HG03457 (cell line): ENCODE measurements around the gene PSKH1.
A peak's percentile ranks its signal among the peaks of the same experiment; 100 is the strongest.
"Not testable (repeated sequence)": the region's sequence is repeated elsewhere in the genome, so short reads cannot be mapped to it uniquely, and the experiment has no call there.

Experiments used
- ATAC-seq: cut with Tn5 transposase; IDR thresholded peaks from one replicate; pipeline ENCODE4 v1.9.1; 2021; ENCODE audit warnings: moderate number of reproducible peaks; ENCODE audit not compliant: unreplicated experiment

The PSKH1 gene

DNA sequence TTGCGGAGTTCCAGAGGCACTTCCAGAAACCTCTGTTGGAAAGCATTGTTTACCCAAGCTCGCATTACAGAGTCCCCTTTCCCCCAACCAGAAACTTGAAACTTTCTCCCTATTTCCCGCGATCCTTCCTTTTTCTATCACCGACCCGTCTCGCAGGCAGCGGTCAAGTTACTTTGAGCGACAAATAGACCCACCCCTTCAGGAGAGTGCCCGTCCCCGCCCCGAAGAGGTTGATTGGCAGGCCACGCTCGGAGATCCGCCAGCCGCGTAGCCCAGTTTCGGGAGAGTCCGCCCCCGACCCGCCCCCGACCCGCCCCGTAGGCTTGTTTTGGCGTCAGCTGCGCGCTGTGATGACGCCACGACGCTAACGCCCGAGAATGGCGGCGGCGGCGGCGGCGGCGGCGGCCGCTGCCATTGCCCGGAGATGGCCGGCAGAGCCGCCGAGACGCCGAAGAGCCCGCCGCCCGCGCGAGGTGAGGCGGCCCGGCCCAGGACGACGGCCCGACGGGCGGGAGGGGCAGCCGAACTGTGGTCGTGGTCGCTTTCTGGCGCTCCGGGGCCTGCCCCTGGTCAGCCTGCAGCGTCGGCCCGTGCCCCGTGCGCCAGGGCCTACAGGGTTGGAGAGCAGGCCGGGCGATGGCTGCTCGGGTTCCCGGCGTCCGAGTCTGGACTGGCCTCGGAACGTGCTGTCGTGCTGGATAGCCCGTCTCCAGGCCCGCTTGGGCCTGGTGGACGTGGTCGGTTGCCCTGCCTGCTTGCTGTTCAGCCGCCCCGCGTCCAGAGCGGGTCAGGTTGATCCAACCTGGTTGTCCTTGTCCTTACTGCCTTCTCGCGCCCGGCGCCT, at the start of gene PSKH1:
Gene PSKH1, plus strand, starts transcription at position 356 of the 844 bp plus-strand sequence. CDS start 15,496 bp downstream, outside the sequence.
- ATAC-seq, result peak; percentile 76

DNA sequence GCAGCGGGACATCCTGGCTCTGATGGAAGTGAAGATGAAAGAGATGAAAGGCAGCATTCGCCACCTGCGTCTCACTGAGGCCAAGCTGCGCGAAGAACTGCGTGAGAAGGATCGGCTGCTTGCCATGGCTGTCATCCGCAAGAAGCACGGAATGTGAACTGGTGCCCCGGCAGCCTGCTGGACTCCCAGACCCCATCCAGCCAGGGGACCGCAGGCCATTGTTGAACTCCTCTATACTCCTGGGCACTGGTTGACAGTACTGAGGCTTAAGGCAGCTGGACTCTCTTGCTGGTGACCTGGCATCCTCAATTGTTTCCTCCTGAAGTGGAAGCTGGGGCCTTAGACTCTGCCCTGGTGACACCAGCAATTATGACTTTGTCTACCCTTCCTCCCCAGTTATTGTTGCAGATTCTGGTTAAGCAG, 49.7 kb upstream of the PSKH1 start:
- no peak for ATAC-seq

GRCh38 chr16:67844497-67844896, 48.6 kb upstream of the PSKH1 start:
- no peak for ATAC-seq

DNA sequence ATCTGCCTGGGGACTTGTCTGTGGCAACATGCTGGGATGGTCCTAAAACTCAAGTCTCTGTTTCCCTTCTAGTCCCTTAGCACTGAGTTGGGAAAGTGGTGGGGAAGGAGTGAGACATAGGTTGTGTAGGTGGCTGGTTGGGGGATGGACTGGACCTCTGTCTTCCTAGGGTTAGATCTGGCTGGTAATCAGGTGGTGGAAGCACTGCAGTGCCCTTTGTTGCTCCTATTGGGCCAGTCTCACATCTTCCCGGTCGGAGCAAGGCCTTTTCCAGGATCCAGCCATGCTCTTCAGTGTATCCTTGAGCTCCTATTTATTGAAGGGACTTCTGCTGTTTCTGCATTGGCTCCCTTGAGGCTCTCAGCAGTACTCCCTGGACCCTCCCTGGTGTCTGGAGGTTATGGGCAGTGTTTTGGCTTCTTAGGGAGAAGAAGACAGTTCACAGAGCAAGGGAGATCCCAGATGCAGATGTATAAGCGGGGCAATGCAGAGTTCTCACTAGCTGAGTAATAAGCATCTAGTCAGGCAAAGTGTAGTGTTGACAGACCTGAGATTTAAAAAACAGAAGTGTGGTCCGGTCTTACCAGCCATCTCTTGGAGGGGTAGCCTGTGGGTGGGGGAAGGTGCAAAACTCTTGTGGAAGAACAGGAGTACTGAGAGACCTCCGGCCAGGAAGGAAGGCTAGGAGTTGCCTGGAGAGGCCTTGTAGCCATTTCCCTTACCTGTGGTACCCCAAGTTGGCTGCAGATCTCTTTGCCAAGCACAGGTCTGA, 47.6 kb upstream of the PSKH1 start:
- no peak for ATAC-seq

GRCh38 chr16:67846063-67846319, 47.1 kb upstream of the PSKH1 start:
- ATAC-seq, result no peak

- ATAC-seq, result peak; percentile 43
Observed at GRCh38 chr16:67846320-67847063, 46.6 kb upstream of the PSKH1 start, which contains the start of gene NUTF2. Gene NUTF2, plus strand, starts transcription at chr16:67846933. Its CDS starts 18,198 bp downstream, at chr16:67865131.

- ATAC-seq, result peak; percentile 29
Observed at GRCh38 chr16:67847064-67847861, 45.8 kb upstream of the PSKH1 start, which contains the start of gene CENPT. Gene CENPT, minus strand, starts transcription at chr16:67847693. Its CDS starts 13,834 bp downstream, at chr16:67833859.

DNA sequence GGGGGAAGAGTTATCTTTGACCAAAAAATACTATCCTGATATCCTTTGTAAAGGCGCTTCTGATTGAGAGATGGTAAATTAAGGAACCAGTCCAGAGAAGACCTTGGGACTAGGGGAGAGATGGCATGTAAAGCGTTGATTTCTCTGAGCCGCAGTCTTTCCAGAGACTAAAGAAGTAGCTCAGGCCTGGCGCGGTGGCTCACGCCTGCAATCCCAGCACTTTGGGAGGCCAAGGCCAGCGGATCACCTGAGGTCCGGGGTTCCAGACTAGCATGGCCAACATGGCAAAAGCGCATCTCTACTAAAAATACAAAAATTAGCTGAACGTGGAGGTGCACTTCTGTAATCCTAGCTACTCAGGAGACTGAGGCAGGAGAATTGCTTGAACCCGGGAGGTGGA, 44.9 kb upstream of the PSKH1 start:
- ATAC-seq, result no peak

- no peak for ATAC-seq
Observed at GRCh38 chr16:67853670-67854069, 39.4 kb upstream of the PSKH1 start.

DNA sequence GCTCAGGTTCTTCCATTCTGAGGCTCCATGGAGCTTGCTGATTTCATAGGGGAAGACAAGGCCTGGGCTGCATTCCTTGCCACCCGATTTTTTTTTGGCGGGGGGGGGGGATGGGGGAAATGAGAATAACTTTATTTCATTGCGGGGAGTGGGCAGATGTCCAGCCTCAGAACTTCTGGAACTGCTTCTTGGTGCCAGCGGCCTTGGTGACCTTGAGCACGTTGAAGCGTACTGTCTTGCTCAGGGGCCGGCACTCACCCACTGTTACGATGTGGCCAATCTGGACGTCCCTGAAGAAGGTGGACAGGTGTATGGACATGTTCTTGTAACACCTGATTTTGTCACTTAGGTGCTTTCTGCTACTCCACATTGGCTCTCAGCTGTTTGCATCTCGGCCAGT, 37.3 kb upstream of the PSKH1 start:
- ATAC-seq, result no peak

GRCh38 chr16:67856927-67857546, 36.0 kb upstream of the PSKH1 start:
- no peak for ATAC-seq

DNA sequence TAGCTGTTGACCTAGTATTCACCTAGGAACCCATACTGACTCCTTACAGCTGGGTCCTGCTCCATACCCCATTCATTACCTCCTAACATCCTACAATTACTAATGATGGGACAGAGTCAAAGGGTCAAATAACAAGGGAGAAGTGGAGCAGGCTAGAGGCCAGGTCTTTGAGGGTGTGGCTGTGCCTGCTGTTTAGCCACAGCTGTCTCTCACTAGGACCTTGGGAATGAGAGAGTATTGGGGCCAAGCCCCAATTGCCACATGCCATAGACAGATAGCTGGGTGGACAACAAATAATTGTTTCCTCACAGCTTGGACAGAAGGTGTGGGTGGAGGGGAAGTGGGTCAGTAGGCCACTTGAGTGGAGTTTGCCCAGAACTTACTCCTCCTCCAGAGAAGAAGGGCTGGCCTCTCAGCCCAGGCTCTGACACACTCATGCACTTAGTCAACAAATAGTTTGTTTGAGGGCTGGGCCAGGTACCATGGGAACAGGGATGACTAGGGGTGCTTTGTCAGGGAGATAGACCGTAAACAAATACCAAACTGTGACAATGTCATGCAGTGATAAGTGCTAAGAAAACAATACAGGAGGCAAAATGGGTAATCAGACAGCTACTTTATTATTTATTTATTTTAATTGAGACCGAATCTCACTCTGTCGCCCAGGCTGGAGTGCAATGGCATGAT, 35.4 kb upstream of the PSKH1 start:
- ATAC-seq, result no peak

DNA sequence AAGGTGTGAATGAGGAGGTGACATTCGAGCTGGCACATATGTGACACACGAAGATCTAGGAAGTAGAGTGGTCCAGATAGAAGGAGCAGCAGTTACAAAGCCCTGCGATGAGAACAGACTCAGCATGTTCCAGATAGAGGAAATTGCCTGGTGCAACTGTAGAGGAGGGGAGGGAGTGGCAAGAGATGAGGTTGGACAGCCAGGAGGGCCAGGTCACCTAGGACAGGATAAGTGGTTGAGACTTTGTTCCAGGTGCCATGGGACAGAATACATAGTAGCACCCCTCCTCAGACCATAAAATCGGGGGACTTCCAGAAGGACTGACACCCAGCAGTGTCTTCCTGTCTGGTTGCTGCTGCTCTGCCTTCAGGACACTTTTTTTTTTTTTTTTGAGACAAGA, 34.6 kb upstream of the PSKH1 start:
- ATAC-seq, result no peak

DNA sequence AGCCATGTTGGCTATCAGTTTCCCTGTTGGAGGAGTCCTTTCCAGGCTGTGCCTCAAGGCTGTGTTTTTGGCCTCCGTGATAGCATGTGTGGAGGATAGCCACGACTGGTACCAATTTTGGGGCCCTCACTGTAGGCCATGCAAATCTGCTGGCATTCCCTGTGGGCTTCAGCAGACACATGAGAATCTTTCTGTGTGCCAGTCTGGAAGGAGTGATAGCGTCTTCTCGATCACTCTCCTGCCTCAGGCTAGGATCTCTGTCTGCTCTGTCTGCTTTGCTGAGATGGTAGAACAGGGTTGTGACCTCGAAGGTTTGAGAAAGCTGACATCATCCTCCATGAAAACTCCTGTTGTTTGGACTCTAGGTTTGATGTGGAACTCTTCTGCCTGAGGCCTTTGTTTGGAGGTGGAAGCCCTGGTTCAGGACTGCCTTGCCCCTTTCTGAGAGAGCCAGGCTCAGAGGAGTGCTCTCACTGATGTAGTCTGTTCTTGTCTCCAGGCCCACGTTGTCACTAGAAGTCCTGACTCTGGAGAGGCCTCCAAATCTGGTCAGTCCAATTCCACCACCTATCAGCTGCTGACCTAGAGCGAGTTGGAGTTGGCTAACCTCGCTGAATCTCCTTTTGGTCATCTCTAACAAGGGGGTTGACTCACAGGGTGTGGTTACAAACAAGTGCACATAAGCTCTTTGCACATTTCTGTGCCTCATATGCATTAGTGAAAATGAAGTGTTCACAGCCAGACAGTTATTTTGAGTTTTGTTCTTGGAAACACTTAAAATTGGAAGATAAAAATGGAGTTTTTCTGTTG, 32.3 kb upstream of the PSKH1 start:
- ATAC-seq, result no peak

DNA sequence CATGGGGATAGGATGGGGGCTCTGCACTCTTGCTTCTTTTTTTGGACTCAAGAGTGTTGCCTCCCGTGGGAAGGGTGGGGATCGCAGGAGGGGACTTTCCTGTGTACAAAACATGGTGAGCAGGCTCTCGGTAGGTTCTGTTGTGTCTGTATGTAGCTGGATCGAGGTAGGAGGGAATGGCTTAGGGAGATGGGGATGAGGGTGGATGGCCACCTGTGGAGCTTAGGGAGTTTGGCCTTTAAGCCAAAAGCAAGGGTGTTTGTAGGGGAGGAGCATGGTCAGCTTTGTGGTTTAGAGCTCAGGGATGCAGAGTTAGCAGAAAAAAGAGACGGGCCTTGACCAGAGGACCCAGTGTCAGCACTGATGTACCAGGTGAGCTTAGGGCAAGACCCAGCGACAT, 31.2 kb upstream of the PSKH1 start:
- ATAC-seq, result no peak

GRCh38 chr16:67862623-67863583, 30.2 kb upstream of the PSKH1 start:
- ATAC-seq, result no peak

GRCh38 chr16:67864044-67864443, 29.0 kb upstream of the PSKH1 start:
- not testable (repeated sequence) for ATAC-seq

- no peak for ATAC-seq
Observed at GRCh38 chr16:67864594-67864993, 28.5 kb upstream of the PSKH1 start.
